Stomach (tissue), 4 donors: ENCODE results near the gene OCSTAMP.

Experiments used
- CTCF ChIP-seq, 7 experiments: fragments of 450-650 bp in 4 of 7; fragments of 200-600 bp in 3 of 7; sonication (generic) in 3 of 7; IDR thresholded peaks; one replicate each; pipeline ENCODE4 v1.5.1; 2016 to 2019; ENCODE audit warnings: antibody characterized with exemption in 7 of 7, control low read depth in 2 of 7, mild to moderate bottlenecking in 1 of 7
- POLR2A ChIP-seq, 4 donors: fragments of 450-650 bp; IDR thresholded peaks; one replicate each; pipeline ENCODE4 v1.6.1; 2016; ENCODE audit warnings: antibody characterized with exemption in 4 of 4, control low read depth in 2 of 4, mild to moderate bottlenecking in 1 of 4, moderate library complexity in 1 of 4
- POLR2AphosphoS5 ChIP-seq, 3 donors: sonication (generic); formaldehyde crosslinking; IDR thresholded peaks; one replicate each; pipeline ENCODE4 v1.6.1; 2016; ENCODE audit warnings: antibody characterized with exemption in 3 of 3

- TF ChIP-seq POLR2A (IDR thresholded peaks at IDR 0.05), result no peak
- no peak for TF ChIP-seq POLR2AphosphoS5 (IDR thresholded peaks at IDR 0.05)
- no peak for TF ChIP-seq CTCF (IDR thresholded peaks at IDR 0.05)
These were observed 20.5 kb upstream of the OCSTAMP start for GRCh38 chr20:46570956-46571355.
